NCI-H2107 (cell line): ENCODE data around the gene LTBP1.

ENCODE experiments used
- DNase-seq: peaks from one replicate; lab custom pipeline; 2025; lab: John Stamatoyannopoulos, UW

Gene LTBP1

DNA sequence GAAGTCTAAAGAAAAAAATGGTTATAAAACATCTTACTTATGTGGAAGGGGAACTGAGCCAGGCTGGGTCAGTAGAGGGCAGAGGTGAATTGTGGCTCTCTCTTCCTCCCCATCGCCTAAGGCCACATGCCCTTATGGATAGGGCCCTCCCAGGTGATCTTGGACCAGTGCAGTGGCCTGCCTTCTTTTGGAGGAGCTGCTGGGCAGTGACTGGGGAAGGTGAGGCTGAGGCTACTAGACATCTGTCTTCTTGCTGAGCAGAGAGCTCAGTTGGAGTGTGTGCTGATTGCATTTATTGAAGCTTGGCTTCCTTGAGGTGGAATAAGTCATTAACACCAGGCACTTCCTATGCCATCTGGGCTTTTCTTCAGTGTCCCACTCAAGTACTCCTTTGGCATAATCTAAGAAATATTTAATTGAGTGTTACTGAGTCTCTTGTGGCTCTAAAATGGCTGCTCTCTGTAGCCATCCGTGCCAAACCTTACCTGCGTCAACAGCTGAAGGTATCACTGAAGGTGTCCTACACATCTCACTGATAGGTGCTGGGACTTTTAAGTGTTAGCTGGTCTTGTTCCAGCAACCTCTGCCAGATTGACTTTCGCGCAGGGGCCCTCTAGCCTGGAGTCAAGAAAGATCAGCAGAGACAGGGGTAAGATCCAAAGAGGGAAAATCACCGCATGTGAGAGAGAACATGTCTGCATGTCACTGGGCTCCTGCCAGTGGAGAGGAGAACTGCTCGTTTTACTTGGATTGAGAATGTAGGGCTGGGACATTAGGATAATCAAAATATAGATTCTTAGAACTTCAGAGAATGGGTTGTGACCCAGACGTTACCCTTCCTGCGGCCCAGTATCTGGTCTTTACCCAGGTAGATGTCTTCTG, 256.1 kb downstream of the LTBP1 start:
- no peak for DNase-seq

DNA sequence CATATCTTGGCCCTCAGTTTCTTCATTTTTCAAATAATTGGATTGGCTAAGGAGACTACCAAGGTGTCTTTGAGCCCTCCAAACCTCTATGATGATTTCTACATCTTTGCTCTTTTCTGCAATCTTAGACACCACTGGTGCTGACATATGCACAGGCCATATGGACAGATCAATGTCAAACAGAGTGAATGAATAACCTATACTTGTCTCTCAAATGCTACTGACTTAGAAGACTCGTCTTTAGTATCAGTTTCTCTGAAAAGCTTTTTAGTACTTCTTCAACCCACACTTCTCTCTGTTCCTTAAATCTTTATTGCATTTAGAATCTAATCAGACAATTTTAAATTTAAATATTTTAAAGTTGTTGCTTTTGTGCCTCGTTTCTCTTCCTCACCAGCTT, 258.2 kb downstream of the LTBP1 start:
- no peak for DNase-seq

DNA sequence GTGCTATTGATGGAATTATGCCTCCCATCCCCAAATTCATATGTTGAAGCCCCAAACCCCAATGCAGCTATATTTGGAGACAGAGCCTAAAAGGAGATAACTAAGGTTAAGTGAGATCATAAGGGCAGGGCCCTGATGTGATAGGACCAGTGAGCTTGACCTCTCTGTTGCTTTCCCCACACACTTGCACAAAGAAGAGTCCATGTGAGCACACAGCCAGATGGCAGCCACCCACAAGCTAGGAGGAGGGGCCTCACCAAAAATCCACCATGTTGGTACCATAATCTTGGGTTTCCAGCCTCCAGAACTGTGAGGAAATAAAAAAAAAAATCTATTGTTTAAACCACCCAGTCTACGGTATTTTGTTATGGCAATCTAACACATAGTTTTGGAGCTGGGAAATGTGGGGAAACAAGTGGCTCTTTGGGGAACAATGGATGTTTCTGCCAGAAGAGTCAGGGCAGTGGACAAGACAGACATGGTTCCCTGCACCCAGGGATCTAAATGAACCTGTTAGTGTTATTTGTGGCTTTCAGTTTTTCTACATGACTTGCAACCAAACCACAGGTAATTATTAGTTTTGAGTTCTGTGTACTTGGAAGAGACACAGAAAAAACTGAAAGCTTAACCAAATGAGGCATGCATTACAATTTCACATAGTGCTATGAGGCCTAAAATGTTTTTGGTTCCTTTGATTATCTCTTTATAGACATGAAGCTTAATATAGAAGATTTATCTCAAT, 259.1 kb downstream of the LTBP1 start:
- DNase-seq: no peak

DNA sequence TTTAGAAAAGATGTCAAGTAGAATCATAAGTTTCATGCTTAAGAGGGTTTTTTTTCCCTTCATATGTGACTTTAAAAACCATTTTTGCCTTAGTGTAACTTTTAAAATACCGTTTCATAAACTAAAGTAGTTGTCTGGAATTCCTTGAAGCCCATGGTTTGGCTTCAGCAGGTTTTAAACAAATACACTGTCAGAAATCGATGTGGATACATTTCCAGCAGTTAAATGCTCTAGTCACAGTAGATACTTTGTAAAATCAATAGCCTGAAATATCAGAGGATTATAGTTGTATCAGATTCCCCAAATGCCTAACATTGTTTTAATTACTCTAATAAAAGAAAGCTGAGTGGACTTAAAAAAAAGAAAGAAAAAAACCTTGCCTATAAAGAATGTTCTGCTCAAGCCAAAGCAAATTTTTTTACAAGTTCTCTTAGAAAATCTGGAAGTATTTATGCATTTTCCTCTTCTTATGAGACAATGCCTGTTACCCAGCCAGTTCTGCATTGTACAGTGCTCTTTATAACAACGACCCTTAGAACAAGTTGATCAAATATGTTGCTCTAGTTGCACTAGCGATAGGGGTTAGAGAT, 260.5 kb downstream of the LTBP1 start:
- no peak for DNase-seq

DNA sequence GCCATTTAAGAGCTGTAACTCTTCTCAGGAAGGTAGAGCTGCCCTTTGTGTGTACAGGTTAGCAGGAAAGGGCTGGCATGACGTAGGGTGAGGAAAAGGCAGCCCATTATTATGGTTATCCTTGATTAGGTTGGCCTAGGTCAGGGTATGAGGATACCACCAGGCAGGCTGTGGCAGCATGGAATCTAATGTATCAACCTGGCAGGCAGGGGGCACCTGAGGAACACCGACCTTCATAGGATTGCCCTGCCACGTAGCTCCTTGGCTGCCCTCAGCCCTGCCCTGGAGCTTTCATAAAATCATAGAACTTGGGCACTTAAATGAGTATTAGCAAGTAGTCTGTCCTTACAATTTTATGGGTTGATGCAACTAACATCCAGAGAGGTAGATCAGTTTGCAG, 261.6 kb downstream of the LTBP1 start:
- DNase-seq: no peak

DNA sequence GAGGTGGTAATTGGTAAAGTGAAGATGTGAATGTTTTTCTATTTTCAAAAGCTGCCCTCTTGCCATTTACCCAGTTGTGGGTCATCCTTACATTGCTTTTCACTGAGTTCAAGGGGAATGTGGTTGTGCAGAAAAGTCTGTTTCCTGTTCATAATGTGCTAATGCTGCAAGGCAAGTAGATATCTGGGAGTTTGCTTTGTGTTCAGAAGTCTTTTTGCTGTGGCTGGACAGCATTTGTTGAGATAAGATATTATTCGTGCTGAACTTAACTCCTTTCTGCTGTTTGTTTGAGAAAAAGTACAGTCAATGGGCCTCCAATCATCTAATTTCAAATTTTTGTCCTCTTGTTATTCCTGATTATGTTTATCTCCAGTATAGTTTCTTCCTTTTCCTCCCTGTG, 263.2 kb downstream of the LTBP1 start:
- no peak for DNase-seq

DNA sequence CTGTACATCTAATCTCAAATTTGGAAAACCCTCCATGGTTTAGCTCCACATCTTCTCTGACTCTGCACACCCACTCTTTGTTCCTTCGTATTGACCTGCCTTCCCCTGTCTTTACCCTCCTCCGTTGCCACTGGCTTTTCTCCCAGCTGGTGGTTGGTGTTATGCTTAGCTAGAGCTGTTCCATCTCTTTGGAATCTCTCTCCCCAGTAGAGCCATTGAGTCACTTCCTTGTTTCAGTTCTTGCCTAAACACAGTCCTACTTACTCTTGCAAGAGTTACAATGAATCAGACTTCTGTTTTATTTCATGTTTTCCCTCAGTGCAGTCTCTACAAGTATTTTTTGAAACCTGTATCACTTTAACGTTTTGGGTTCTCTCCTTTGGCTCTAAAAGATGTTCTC, 263.9 kb downstream of the LTBP1 start:
- DNase-seq: no peak

DNA sequence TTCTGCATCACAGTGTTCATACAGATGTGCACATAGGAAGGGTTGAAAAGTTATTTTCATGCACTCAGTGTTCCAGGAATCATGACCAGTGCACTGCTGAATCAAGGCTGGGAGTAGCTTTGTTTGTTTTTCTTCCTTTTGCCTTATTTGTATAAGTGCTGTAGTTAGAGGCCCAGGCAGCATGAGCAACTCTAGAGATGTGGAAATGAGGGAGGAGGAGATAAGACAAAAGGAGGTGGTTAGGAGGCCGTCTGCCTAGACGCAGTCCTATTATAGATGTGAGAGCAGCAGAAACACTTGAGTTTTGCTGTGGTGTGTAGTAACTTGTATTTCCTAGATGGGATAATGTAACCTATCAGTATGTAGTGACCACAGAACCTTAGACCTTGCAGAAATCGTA, 265.4 kb downstream of the LTBP1 start:
- no peak for DNase-seq

DNA sequence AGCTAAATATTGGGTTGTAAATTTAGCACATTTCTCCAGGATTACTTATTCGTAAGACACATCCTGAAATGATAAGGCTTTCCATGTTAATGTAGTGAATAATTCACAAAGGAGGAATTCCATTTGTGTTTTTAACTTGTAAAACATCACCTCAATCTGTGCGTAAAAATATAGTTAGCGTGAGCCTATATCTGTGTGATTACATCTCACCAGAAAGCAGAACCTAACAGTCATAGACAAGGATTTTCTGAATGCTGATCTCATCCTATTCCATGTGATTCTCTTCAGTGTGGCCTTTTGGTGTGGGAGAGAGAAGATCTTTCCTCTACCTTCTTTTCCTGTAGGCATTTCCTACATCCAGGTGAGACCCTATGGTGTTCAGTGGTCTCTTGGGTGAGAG, 266.5 kb downstream of the LTBP1 start:
- no peak for DNase-seq

DNA sequence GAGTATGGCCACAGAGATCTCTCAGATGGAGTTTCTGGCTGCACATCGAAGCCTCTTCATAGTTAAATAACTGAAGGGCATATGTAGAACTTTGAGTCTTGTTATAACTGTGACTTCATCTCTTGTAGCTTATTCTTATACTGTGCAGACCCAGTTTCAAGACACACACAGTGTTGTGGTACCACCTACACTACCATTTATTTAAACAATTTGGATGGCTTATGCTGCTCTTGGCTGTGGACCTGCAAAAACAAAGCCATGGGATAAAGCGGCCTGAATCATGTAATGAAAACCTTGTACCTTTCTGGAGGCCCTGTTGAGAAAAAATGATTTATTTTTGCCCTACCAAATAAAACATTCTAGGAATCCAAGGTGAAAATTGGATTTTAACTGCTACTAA, 266.9 kb downstream of the LTBP1 start:
- DNase-seq: no peak

DNA sequence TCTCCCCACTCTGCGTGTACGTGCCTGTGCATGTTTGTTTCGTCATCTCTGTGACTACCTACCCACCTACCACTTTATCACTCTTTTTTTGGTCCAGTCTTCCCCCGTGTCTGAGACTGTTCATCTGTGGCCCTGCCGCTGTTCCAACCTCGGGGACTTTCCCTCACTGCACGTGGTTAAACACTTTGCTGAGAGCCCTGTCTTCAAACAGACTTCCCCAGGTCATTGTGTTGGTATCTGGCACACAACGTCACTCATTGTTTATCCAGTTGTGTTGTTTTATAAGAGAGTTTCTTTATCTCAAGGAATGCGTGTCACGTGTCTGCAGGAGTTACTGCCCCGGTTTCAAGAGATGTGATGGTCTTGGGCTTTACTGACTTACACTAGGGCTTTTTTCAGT, 267.7 kb downstream of the LTBP1 start:
- no peak for DNase-seq

DNA sequence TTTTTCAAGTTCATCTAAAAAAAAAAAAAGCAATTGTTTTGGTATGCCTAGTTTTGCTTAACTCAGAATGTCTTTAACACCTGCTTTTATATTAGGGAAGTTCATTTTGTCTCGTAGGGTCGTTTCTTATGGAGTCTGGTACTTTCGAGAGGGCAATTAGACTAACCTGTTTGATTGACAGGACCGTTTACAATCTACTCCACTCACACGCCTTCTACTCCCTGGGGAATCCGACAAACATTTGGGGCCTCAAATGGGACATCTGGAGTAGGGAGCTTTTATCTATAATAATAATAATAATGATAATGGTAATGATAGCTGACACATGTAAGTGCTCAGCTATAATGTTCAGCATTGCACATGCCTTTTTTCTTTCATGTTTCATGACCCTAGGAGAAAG, 268.1 kb downstream of the LTBP1 start:
- no peak for DNase-seq

DNA sequence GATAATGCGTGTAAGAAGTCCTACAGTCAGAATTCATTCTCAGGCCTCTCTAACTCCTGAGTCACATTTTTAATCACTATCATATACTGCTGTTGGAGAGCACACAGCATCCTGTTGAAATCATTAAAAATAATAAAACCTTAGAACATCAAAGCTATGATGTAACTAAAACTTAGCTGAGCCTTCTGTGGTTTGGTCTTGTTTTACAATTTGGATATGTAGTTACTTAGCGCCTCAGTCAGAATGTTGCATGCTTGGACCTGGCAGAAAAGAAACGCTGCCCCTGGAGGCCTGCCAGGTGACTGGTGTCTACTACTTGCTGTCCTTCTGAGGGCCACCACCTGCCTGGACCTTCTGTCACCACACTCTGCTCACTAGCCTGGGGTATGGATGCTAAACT, 268.5 kb downstream of the LTBP1 start:
- no peak for DNase-seq

DNA sequence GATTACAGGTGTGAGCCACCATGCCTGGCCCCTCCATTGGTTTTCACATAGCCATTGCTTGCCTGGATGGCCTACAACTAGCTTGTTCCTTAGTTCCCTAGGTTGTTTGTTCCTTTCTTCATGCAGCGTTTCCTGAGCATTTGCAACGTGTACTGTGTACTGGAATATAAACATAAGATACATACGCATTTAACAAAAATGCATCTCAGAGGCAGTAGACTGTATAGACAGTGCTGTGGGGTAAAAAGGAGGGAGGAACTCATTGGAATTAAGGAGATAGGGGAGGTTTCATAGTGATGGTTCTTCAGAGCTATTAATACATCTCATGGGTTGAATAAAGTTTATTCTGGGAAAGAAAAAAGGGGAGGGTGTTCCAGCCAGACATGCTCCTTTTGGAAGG, 269.2 kb downstream of the LTBP1 start:
- DNase-seq: no peak

DNA sequence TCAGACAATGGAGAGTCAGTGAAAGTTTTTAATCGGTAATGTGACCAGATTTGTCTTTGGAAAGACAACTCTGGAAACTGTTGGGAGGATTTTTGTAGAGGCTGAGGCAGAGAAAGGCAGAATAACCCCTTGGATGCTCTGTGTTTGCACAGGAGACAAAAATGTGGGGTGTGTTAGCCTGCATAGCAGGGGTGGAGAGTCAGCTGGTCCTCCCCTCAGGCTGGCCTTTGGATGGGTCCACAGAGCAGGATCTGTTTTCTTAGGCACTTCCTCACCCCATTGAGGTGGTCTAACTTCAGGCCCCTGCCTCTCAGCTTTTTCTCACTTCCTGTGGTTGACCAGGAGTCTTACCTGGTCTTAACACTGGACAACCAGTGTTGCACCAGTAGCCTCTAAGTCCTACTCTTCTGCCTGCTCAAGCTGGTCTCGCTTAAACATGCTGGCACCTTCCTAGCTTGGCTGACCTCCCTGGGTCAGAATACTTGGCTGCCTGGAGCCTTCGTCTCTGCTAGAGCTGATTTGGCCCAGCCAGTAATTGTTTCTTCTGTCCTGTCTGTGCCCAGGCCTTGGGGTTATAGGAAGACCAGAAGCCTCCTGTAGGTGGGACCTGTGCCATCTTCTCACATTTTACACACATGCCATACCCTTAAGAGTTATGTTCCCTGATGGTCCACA, 269.9 kb downstream of the LTBP1 start:
- no peak for DNase-seq

DNA sequence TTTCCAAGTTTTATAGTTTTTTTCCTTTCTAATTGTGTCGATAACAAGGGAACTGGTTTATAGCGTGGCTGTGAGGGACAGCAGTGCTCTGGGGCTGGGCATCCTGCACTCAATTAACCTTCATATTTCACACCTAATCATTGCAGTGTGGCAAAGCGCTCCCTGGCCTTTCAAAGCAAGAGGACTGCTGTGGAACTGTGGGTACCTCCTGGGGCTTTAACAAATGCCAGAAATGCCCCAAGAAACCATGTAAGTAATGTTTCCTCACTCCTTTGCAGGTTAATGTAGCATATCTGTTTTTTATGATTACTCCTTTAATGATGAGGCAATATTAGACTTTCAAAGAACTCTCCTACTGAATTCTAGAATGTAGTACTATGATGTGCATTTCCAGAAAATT, 270.7 kb downstream of the LTBP1 start:
- DNase-seq: no peak

DNA sequence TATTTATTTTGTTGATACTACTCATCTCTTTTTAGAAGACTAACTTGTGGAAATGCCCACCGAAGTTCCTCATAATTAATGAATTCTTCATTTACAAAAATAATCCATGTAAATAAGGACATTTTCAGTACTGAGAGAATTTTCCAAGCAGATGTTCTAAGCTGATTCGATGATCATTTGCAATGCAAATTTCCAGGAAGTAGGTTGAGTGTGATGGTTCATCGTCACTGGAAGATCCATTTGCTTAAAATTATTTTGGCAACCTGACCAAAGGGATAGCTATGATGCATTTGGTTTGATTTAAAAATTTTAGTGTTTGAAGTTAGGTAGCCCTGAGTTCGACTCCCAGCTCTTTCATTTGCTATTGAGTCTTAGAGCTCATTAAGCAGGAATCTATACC, 272.4 kb downstream of the LTBP1 start:
- DNase-seq: no peak

DNA sequence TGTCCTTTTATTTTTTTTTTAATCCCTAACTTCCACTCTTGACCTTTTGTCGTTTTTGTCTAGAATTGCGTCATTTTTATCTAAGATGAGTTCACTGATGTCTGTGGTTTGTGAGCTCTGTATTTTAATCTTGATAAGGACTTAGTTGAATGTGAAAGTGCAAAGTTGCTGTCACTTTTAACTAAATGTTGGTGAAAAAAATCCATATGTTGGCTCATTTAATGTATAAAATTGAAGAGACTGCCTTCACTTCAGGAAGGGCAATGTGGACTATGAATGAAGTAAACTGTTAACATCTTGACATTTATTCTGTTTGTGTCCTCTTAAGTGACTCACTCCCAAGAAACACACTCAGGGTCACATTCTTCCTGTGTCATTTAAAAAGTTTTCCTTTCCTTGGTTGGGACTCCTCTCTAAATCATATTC, 273.1 kb downstream of the LTBP1 start:
- no peak for DNase-seq

DNA sequence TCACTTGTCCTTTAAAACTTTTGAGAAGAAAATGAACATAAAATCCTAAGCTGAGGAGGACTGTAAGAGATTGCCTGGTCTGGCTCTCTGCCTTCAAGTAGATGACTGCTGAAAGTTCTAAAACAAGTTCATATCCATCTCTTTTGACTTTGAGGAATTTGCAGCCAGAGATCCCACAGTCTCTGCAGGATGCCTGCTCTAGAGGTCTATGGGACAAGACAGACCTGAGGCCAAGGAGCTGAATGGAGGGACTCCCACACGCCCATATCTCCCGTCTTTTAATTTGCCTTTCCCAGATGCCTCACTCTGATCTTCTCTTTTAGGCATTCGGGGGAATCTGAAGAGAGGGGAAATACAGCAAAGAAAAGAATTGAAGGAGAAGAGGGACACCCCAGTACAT, 273.8 kb downstream of the LTBP1 start:
- no peak for DNase-seq

DNA sequence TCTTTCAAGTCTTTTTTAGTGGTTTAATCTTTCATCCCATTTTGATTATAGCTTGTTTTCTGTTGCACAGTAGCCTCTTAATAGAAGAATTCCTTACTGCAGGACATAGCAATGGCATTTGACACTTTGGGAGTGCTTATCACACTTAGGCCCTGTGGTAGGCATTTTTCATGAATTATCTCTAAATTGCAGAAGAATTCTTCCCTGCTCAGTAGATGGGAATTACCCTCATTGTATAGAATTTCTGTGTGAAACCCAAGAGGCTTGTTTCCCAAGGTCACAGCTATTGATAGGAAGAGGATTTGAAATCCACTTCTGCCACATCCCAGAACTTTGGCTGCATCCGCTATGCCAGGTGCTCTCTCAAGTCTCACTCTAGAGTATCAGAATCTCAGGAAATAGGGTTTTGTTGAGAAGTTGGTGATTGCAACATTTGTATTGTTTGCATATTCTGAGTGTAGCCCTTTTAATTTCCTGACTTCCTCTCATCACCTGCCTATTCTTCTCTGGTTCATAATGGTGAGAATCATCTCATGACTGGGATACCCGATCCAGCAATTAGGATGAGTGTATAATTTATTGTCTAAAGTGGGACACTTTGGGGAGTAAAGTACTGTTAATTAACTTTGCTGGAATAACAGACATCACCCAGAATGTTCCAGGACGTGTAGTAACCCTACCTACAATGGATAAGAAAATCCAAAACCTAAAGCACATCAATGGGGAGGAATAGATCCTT, 274.5 kb downstream of the LTBP1 start:
- no peak for DNase-seq

DNA sequence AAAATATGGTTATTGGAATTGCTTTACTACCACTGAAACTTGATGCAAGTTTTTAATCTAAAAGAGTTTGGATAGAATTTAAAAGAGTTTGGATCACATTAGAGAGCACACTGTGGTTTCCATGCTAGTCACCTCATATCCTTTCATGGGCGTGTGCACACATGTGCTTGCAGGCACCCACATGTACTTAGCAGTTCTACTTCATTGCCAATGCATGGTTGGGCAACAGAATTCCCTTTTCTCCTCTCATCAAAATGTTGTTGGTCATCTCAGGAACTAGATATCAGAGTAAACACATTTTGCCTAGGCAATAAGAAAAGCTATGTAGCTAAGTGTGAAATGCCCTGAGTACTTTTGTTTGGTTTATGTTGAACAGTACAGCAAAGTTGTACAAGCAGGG, 275.6 kb downstream of the LTBP1 start:
- no peak for DNase-seq

DNA sequence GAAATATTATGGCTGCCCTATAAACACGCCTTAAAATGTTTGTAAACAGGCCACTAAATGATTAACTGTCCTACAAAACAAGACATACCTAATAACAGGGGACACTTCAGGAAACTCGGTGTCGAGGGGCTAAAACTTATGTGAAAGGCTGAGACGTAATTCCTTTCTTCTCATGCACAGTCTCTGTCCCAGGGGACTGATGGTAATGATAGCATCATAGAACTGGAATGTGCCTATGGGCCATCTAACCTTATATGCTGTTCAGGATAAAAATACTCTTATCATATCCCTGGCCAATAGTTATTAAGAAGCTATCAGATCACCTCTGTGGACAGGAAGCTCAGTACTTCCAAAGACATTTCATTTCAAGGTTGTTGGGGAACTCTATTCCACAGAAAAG, 277.1 kb downstream of the LTBP1 start:
- DNase-seq: no peak
